ENCODE measurements around the gene AOAH. TPM values are rescaled to one million over a fixed set of nuclear protein-coding genes. Genes with fewer than 3 reads are reported as not detected.
A peak's percentile ranks its signal among the peaks of the same experiment; 100 is the strongest.
"Not testable (repeated sequence)": the region's sequence is repeated elsewhere in the genome, so short reads cannot be mapped to it uniquely, and the experiment has no call there.

Gene AOAH
- polyA plus RNA-seq, 4 donors, result 2.3 to 3.4 (median 2.8) TPM

DNA sequence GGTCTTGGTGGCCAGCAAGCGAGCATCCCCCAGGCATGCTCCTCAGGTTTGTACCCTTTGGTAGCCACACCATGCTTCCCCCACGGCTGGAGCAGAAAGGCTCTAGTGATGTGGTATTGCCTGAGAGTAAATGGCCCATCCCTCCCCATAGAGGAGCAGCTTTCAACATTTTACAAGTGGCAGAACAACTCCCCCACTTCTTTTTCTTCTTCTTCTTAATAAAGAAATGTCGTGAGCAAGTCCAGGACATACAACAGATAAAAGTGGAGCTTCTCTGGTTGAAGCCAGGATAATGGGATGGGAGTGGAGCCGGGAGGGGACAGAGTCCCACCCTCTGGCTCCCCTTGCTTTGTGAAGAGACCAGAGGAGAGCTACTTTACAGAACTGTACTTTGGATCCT is 203.2 kb downstream of the AOAH start:
- no peak for DNase-seq (ENCODE audit: low read depth in 4 of 4, low spot score in 2 of 4)

DNA sequence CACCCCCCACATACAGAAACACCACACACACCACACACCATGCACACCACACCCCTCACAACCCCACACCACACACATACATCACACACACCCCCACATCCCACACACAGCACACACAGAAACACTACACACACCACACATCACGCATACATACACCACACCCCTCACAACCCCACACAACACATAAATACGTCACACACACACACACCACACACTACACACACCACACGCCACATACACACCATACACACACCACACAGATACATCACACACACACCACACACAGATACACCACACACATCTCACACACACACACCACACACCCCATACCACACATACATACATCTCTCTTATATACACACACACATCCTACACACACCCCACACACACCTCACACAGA is 208.4 kb downstream of the AOAH start:
- no peak for DNase-seq (ENCODE audit: low read depth in 4 of 4, low spot score in 2 of 4)

DNA sequence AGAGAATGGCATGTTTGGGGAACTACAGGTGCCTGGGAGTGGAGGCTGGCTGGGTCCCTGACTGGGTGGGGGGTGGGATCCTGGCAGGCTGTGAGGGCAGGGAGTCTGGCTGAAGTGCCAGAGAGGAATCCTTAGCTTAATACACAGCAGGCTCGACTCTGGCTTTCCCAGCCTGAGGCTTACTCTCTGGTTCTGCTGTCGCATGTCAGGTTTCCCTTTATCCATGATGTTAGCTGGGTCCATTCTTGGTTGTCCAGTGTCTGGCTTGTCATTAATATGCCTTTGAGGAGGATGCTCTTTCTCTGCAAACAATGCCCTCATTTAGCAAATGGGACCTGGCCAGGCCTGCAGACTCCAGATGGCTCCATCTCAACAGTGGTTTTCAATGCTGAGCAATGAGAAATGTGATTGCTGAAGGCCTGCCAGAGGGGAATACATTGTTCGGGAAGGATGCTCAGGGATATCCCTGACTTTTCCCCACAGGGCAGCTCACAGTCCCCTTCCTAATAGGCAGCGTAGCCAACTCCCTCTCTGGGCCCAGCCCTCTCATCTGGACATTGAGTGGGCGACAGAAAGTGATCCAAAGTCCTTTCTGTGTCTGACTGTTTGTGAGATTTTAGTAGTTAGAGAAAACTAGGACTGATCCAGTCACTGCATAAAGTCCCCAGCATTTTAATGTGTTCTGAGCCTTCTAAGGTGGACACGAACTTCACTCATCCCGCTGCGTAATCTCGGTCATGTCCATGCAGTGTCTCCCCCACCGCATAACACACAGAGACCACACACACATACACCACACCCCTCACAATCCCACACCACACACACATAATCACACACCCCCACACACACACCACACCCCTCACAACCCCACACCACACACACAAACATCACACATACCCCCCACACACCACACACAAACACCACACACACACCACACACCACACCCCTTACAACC is 209.7 kb downstream of the AOAH start:
- no peak for DNase-seq (ENCODE audit: low read depth in 4 of 4, low spot score in 2 of 4)

DNA sequence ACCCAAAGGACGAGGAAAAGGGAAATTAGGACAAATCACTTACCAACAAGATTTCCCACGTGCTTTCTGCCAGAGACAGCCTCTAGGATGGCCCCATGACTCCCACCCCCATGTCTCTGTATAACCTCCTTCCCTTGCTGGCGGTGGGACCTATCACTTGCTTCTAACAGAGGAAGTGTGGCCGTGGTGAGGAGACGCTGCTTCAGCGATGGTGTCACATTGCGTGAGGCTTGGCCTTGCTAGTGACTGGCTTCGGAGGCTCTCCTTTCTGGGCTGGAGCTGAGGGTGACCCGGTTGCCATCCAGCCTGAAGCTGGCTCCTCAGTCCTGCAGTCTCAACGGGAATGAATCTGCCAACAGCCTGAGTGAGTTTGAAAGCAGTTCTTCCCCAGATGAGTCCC is 210.9 kb downstream of the AOAH start:
- DNase-seq (ENCODE audit: low read depth in 4 of 4, low spot score in 2 of 4), result no peak

DNA sequence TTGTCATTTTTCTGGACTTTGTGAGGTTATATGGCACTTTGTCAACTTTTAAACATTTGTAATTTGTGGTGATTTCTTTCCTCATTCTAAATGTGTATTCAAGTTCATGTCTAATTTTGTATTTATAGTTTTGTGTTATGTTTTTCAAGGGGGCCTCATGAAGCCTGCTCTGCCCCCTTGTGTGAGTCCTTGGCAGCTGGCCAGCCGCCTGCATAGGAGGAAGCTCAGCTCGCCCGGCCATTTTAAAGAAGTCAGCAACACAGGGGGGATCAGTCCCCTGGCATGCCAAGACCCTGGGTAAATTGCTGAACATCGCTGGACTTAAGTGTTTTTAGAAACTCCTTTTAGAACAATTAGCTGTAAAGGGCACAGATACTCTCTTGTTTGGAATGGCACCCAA is 211.7 kb downstream of the AOAH start:
- DNase-seq (ENCODE audit: low read depth in 4 of 4, low spot score in 2 of 4), result no peak

DNA sequence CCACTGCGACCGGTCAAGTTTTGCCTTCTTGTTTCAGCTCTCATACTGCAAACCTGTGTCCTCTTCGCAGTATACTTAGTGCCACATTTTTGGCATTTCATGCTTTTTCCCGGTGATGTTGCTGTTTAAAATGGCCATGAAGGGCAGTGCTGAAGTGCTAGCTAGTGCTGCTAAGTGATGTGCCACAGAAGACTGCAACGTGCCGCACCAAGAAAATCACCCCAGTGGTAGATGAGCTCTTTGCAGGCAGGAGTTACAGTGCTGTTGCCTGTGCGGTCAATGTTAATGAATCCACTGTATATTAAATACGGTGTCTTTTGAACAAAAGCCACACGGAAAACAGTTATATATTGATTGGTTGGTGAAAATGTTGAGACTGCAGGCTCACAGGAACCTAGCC is 214.3 kb downstream of the AOAH start:
- no peak for DNase-seq (ENCODE audit: low read depth in 4 of 4, low spot score in 2 of 4)

DNA sequence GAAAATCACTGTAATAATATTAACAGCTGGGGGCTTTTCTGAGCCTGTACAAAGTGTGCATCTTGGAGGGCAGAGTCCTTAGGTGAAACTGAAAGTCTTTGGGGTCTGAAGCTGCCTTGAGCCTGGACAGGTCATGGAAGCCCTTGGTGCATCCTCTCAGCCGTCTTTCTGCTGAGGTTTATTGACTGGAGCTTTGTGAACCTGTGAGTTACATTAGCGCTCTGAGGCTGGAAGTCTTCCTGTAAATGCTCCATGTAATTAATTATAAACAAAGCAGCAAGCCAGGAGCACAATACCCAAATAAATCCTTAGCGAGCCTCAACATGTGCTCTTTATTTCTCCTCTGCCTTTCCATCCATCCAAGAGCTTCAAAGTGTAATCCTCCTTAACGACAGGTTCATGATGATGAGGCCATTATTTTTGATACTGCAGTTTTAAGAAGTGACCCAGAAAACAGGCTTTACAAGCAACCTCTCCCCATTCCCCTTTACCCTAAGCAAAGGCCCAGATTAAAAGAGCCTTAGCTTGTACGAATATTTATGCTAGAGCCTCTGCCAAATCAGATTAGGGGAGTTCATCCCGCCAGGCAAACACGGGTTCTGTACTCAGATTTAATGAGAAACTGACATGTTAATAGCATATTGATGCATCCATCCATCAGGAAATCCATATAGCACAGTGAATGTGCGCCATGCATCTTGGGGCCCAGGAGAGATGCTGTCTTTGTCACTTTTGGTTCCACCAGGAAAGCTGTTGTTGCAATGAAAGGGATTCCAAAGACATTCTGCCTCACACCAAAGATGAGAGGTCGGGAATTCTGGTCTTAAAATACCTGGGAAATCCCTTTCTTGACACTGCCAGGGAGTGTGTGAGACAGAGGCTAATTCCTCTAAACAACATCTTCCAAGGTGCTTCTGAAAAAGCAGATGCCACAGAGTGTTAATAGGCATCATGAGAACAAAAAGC is 216.5 kb downstream of the AOAH start:
- DNase-seq (ENCODE audit: low read depth in 4 of 4, low spot score in 2 of 4), result no peak

DNA sequence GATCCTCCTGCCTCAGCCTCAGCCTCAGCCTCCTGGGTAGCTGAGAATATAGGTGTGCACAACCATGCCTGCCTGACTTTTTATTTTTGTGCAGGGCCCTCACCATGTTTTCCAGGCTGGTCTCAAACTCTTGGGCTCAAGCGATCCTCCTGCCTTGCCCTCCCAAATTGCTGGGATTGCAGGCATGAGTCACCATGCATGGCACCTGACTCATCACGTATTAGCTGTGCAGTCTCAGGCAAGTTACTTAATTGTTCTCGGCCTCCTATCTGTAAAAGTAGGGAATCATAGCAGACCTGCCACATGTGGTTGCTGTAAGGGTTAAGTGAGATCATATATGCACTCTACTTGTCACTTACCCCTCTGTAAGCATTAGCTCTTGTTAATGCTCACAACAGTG is 217.5 kb downstream of the AOAH start:
- no peak for DNase-seq (ENCODE audit: low read depth in 4 of 4, low spot score in 2 of 4)

DNA sequence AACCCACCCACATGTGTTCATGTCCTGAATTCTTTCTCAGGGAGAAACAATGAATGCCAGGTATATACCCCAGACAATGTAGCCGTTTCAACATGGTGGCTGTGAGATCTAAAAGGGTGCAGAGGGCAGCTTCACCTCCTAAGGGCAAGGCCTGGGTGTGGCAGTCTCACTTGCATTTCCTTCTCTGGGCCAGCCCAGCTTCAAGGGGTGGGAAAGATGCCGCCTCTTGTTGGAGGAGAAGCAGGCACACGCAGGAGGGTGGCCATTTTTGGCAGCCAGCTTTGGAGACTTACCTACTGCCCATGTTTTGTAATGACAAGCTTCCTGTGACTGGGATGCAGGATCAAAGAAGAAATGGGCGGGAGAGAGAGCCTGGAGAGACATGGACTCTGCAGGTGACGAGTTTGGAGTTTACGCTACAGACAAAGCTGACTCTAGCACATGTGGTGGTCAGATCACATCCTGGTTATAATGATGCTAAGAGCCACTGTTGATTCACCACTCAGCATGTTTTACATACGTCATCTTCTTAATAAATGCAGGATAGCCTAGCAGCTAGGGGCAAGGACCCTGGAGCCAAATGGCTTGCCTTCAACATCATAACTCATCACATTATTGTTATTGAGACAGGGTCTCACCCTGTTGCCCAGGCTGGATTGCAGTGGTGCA is 218.0 kb downstream of the AOAH start:
- no peak for DNase-seq (ENCODE audit: low read depth in 4 of 4, low spot score in 2 of 4)

DNA sequence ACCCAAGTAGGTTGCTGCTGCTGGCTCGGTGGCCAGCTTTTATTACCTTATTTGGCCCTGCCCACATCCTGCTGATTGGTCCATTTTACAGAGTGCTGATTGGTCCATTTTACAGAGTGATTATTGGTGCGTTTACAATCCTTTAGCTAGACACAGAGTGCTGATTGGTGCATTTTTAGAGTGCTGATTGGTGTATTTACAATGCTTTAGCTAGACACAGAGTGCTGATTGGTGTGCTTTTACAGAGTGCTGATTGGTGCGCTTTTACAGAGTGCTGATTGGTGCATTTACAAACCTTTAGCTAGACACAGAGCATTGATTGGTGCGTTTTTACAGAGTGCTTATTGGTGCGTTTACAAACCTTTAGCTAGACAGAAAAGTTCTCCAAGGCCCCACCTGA is 219.7 kb downstream of the AOAH start:
- not testable (repeated sequence) for DNase-seq (ENCODE audit: low read depth in 4 of 4, low spot score in 2 of 4)

DNA sequence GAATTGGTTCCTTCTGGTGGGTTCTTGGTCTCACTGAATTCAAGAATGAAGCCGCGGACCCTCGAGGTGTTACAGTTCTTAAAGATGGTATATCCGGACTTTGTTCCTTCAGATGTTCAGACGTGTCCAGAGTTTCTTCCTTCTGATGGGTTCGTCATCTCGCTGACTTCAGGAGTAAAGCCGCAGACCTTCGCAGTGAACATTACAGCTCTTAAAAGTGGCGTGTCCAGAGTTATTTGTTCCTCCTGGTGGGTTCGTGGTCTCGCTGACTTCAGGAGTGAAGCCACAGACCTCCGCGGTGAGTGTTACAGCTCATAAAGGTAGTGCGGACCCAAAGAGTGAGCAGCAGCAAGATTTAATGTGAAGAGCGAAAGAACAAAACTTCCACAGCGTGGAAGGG is 220.1 kb downstream of the AOAH start:
- not testable (repeated sequence) for DNase-seq (ENCODE audit: low read depth in 4 of 4, low spot score in 2 of 4)

DNA sequence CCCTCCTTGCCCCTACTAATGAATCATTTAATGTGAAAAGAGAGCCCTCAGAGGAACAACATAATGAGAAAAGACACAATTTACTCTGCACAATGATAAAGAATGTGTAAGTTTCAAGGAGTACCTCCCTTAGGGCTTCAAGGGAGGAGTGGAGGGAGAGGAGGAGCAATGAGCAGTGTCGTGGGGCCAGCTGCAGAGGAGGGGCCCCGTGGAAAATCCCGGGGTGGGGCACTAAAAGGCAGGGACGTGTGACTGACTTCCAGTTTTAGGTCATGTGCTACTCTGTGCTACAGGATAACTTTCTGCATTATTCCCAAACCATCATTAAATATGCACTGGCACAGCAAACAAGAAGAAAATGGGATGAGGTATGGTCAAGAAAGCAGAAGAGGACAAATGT is 226.5 kb downstream of the AOAH start:
- DNase-seq (ENCODE audit: low read depth in 4 of 4, low spot score in 2 of 4), result no peak

DNA sequence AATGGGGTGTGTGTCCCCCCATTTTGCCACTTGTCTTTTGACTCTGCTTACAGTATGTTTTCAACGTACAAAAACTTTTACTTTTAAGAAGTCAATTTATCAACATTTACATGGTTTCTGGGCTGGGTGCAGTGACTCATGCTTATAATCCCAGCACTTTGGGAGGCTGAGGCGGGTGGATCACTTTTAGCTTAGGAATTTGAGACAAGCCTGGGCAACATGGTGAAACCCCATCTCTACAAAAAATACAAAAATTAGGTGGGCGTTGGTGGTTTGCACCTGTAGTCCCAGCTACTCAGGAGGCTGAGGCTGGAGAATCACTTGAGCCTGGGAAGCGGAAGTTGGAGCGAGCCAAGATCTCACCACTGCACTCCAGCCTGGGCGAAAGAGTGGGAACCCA is 227.1 kb downstream of the AOAH start:
- DNase-seq (ENCODE audit: low read depth in 4 of 4, low spot score in 2 of 4), result not testable (repeated sequence)

DNA sequence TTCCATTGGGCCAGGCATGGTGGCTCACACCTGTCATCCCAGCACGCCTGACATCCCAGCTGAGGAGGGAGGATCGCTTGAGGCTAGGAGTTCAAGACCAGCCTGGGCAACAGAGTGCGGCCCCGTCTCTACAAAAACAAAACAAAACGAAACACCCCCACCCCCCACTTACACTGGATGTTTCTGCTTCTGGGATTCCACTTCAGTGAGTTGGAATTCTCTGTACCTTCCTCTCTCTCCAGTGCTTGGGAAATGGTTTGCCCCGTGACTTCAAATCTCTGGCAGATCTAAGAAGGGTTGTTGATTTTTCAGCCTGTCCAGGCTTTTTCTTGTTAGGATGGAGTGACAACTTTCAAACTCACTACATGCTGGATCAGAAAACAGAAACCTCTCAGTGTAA is 227.7 kb downstream of the AOAH start:
- DNase-seq (ENCODE audit: low read depth in 4 of 4, low spot score in 2 of 4), result no peak

DNA sequence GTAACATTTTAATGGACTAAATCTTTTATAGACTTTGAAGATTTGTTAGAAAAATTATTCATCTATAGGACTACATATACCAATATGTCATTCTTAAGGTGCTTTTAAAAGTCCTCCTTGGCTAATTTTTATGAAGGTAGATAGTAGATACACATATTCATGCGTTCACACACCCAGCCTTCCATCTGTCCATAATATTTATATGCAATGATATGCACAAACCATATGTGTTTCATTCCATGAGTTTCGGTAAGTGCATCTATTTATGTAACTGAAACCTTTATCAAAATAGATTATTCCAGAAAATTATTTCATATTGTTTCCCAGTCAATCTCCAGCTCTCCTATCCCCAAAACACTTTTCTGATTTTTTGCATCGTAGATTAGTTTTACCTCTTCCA is 233.0 kb downstream of the AOAH start:
- no peak for DNase-seq (ENCODE audit: low read depth in 4 of 4, low spot score in 2 of 4)

DNA sequence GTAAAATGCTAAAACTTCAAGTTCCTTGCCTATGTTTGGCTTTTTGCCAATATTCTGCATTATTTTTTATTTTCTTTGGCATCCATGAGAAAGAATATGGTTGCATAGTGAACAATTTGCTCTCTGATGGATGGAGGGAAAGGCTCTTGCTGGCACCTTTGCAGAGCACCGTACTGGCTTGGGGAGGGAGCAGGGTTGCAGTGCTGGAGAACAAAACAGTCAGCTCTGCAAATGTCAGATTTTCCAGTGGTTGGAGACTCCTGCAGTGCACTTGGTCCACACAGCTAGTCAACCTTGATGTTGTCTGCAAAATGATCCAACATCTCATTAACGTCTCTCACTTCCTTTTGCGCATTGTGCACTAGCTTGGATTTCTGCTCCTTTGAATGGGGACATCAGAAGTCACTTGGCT is 233.9 kb downstream of the AOAH start:
- no peak for DNase-seq (ENCODE audit: low read depth in 4 of 4, low spot score in 2 of 4)

DNA sequence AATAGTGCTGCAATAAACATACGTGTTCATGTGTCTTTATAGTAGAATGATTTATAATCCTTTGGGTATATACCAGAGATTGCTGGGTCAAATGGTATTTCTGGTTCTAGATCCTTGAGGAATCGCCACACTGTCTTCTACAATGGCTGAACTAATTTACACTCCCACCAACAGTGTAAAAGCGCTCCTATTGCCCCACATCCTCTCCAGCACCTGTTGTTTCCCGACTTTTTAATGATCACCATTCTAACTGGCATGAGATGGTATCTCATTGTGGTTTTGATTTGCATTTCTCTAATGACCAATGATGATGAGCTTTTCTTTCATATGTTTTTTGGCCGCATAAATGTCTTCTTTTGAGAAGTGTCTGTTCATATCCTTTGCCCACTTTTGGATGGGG is 235.6 kb downstream of the AOAH start:
- not testable (repeated sequence) for DNase-seq (ENCODE audit: low read depth in 4 of 4, low spot score in 2 of 4)

DNA sequence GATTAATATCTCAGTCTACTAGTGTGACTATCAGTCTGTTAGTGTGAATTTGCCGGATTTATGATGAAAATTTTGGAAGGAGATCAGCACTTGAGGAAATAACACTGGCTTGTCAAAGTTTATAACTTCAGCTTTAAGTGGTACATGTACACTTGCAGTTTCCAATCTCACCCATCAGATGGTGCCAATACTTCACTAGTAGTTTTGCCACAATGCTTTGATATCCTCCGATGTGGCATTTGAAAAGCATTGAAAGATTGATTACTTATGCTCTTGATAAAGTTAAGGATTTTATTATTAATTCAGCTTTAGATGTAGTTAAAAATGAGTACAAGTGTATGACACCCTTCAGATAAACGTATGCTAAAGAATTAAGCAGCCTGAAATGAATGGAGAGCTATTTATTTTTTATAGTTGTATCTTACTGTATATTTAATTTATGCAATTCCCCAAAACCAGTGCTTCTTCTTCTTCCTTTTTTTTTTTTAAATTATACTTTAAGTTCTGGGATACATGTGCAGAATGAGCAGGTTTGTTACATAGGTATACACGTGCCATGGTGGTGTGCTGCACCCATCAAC is 236.4 kb downstream of the AOAH start:
- DNase-seq (ENCODE audit: low read depth in 4 of 4, low spot score in 2 of 4), result peak in 1 of 4 donors; percentile 47

DNA sequence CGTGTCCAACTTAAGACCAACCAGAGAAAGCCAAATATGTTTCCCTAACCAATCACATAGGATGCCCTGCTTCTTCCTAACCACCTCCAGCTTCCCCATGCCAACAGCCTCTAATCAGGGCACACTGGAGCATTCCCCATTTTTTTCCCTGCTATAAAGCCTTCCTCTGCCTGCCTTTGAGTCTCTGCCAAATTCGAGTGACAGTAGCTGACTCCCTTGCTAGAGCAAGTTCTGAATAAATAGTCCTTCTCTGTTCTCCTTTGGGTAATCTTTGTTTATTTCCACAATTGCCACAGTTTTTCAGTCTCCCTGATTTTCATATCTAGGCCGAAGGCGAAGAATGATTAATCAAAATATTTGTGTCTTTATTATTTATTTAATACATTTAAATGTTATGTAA is 238.0 kb downstream of the AOAH start:
- DNase-seq (ENCODE audit: low read depth in 4 of 4, low spot score in 2 of 4), result no peak

DNA sequence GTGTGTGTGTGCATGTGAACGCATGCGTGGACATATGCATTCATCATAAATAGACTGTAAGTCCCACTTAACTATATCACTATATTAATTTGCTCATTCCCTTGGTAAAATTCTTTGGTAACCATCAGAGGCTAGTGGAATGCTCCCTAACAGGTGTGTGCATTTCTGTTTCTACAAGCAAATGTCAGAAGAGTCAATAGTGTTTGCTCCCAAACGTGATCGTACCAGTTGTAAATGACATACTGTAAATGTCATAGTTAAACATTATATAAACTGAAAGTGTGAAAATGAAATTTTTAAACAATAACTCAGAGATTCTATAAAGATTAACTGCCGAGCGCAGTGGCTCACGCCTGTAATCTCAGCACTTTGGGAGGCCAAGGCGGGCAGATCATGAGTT is 240.0 kb downstream of the AOAH start:
- DNase-seq (ENCODE audit: low read depth in 4 of 4, low spot score in 2 of 4), result no peak

All from left renal cortex interstitium (tissue), 4 donors.